ENCODE data around the gene MPHOSPH6.

MPHOSPH6 gene

DNA sequence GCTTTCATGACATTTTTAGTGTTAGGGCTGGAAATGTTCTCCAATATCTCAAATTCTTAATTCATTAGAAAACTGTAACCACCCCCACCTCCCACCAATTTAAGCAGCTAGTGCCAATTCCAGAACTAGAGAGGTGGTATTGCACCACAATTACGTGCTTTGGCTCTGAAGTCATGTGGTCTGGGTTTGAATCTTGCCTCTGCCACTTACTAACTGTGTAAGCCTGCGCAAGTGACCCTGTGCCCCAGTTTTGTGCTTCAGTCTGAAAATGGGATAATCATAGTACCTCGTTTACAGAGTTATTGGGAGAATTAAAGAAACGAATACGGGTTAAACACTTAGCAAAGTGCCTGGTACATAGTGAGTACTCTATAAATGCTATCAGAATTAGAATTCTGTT, 14.2 kb upstream of the MPHOSPH6 start:
- H3K4me3 ChIP-seq: no peak overlapping the region
- TF ChIP-seq, protein P1, sequence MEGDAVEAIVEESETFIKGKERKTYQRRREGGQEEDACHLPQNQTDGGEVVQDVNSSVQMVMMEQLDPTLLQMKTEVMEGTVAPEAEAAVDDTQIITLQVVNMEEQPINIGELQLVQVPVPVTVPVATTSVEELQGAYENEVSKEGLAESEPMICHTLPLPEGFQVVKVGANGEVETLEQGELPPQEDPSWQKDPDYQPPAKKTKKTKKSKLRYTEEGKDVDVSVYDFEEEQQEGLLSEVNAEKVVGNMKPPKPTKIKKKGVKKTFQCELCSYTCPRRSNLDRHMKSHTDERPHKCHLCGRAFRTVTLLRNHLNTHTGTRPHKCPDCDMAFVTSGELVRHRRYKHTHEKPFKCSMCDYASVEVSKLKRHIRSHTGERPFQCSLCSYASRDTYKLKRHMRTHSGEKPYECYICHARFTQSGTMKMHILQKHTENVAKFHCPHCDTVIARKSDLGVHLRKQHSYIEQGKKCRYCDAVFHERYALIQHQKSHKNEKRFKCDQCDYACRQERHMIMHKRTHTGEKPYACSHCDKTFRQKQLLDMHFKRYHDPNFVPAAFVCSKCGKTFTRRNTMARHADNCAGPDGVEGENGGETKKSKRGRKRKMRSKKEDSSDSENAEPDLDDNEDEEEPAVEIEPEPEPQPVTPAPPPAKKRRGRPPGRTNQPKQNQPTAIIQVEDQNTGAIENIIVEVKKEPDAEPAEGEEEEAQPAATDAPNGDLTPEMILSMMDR (IDR thresholded peaks at IDR 0.05): no peak
- H3K27ac ChIP-seq: no peak overlapping the region
- no peak for DNase-seq (ENCODE audit: low spot score)

DNA sequence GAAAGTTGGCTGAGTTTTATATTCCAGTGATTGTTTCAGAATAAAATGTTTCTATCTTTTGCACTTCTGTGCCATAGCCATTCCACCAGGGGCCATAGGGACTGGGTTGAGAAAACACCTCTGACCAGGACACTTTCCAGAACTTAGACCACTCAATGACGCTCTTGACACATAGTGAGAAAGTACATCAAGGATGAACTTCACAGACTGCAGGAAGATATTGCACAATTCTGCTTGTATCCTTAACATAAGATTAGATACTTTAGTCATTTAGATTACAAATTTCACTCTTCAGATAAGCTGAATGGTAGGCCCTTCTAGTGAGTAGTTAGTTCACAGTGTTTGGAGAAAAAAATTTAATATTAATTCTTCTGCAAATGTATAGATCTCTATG, 13.0 kb upstream of the MPHOSPH6 start:
- TF ChIP-seq, protein P1 (IDR thresholded peaks at IDR 0.05): no peak
- Histone ChIP-seq H3K4me3 (no peak overlapping the region), H3K27ac (no peak overlapping the region)
- DNase-seq (ENCODE audit: low spot score): no peak

DNA sequence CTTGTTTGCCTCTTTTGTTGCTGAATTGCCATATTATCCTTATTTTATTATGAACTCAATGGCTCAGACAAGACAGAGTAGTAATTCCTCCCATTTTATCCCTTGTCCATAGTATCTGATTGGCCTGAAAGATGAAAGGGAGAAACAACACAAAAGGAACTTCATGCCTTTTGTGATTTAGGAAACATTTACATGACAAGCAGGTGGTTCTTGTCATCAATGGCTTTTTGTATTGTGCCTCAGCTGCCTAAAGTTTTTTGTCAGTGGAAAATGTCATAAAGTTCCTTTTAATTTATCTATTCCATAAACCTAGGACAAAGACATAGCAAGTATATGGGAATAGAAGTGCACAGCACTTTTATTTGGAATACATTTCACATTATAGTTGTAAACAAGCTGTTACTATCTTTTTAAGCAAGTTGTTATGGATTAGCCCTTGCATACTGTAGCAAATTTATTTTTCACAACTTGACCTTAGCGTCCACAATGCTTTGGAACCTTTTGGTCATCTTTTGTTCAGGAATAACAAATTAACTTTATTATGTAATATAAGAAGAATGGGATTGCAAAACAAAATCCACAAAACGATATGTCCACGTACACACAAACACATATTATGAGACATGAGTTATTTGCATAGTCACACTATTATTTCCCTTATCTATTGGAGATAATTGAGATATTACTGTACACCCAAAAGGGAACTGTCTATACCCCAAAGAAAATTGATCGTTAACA, 12.4 kb upstream of the MPHOSPH6 start:
- no peak overlapping the region for H3K27ac ChIP-seq
- no peak overlapping the region for H3K4me3 ChIP-seq
- DNase-seq (ENCODE audit: low spot score): no peak
- TF ChIP-seq, protein P1 (IDR thresholded peaks at IDR 0.05): no peak

DNA sequence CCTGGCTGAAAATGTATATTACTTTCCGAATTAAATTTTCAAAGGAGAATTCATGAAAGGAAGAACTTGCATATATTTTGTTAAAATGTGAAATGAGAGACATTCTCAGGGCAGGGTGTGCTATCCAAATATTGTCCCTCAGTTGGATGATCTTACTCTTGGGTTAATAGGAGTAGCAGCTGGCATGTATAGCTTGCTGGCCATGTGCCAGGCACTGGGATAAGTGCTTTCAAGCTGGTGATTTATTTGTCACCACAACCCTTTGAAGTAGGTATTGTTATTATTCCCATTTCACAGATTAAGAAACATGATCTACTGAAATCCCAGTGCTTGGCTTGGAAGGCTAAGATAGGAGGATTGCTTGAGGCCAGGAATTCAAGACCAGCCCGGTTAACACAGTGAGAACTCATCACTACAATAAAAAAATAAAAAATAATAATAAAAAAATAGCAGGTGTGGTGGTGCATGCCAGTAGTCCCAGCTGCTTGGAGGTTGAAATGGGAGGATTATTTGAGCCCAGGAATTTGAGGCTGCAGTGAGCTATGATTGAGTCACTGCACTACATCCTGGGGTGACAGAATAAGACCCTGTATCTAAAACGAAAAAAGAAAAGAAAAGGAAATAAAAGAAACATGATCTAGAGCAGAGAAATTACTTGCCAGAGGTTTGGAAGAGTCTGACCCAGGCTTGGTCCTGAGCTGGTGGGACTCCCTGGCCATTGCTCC, 11.6 kb upstream of the MPHOSPH6 start:
- DNase-seq (ENCODE audit: low spot score): no peak
- no peak overlapping the region for H3K27ac ChIP-seq
- H3K4me3 ChIP-seq: no peak overlapping the region
- TF ChIP-seq, protein P1 (IDR thresholded peaks at IDR 0.05): no peak

GRCh38 chr16:82178352-82178751, 8.3 kb upstream of the MPHOSPH6 start:
- Histone ChIP-seq H3K27ac (no peak overlapping the region), H3K4me3 (no peak overlapping the region)
- no peak for DNase-seq (ENCODE audit: low spot score)
- TF ChIP-seq, protein P1 (IDR thresholded peaks at IDR 0.05): no peak

DNA sequence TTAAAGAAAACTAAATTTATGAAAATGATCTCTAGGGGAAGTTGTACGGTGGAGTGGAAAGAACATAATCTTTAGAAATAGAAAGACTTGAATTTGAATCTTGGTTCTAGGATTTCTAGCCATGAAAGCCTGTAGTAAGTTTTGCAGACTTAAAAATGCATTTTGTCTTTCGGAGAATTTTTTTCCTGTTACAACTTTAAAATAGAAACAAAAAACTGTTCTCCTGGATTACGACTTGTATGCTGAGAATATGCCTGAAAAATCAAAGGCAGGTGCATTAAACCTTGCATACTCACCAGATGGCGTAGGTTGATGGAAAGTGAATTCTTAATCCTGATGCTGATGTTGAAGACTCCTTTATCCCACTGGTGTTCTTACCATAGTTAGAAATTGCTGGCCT, 7.5 kb upstream of the MPHOSPH6 start:
- TF ChIP-seq, protein P1 (IDR thresholded peaks at IDR 0.05): no peak
- Histone ChIP-seq H3K27ac (no peak overlapping the region), H3K4me3 (no peak overlapping the region)
- no peak for DNase-seq (ENCODE audit: low spot score)

GRCh38 chr16:82176204-82176603, 6.2 kb upstream of the MPHOSPH6 start:
- no peak for DNase-seq (ENCODE audit: low spot score)
- Histone ChIP-seq H3K27ac (no peak overlapping the region), H3K4me3 (no peak overlapping the region)
- TF ChIP-seq, protein P1 (IDR thresholded peaks at IDR 0.05): no peak

All from coronary artery (tissue), 2 donors.